H9 (cell line): ENCODE results near the gene OR10T2. TPM values are rescaled to one million over a fixed set of nuclear protein-coding genes. Genes with fewer than 3 reads are reported as not detected.

Experiments used
- DNase-seq: peaks from one replicate; pipeline ENCODE4 v3.0.0-alpha.2; 2017
- H2AFZ ChIP-seq: one replicate; pipeline ENCODE4 v1.6.1; 2013; ENCODE audit warnings: mild to moderate bottlenecking, low read length, control low read depth, moderate library complexity
- H2AK5ac ChIP-seq: 2 replicates; pipeline ENCODE4 v1.6.1; 2013; ENCODE audit warnings: low read length, control low read depth, mixed read lengths; ENCODE audit not compliant: insufficient read length
- H2BK120ac ChIP-seq: one replicate; pipeline ENCODE4 v1.6.1; 2013; ENCODE audit warnings: low read depth, mild to moderate bottlenecking, low read length, control low read depth, inconsistent platforms; ENCODE audit not compliant: poor library complexity, severe bottlenecking
- H2BK12ac ChIP-seq: 2 replicates; pipeline ENCODE4 v1.6.1; 2013; ENCODE audit warnings: low read length, control low read depth, mixed read lengths, low read depth; ENCODE audit not compliant: insufficient read length
- H2BK15ac ChIP-seq: 2 replicates; pipeline ENCODE4 v1.6.1; 2013; ENCODE audit warnings: low read depth, low read length, control low read depth
- H2BK20ac ChIP-seq: one replicate; pipeline ENCODE4 v1.6.1; 2013; ENCODE audit warnings: low read depth, mild to moderate bottlenecking, low read length, control low read depth, inconsistent platforms; ENCODE audit not compliant: poor library complexity, severe bottlenecking
- H2BK5ac ChIP-seq: 2 replicates; pipeline ENCODE4 v1.6.1; 2013; ENCODE audit warnings: low read length, control low read depth, mixed read lengths; ENCODE audit not compliant: insufficient read length
- H3K14ac ChIP-seq: 2 replicates; pipeline ENCODE4 v1.6.1; 2013; ENCODE audit warnings: low read length, control low read depth; ENCODE audit not compliant: insufficient read depth
- H3K18ac ChIP-seq: 2 replicates; pipeline ENCODE4 v1.6.1; 2013; ENCODE audit warnings: low read depth, mild to moderate bottlenecking, mixed read lengths, low read length, control low read depth; ENCODE audit not compliant: insufficient read length
- H3K23ac ChIP-seq: 2 replicates; pipeline ENCODE4 v1.6.1; 2013; ENCODE audit warnings: low read length, control low read depth, mixed read lengths, low read depth; ENCODE audit not compliant: insufficient read length
- H3K23me2 ChIP-seq: 2 replicates; pipeline ENCODE4 v1.6.1; 2013; ENCODE audit warnings: low read depth, mild to moderate bottlenecking, mixed read lengths, low read length, control low read depth; ENCODE audit not compliant: insufficient read length, poor library complexity, severe bottlenecking
- H3K27ac ChIP-seq: 2 replicates; pipeline ENCODE4 v1.5.1; 2013; ENCODE audit warnings: low read length, control low read depth, mixed read lengths, low read depth; ENCODE audit not compliant: insufficient read length
- H3K27me3 ChIP-seq: 2 replicates; pipeline ENCODE4 v1.6.1; 2013; ENCODE audit warnings: low read length, control low read depth, inconsistent platforms; ENCODE audit not compliant: insufficient read depth
- H3K4ac ChIP-seq: 2 replicates; pipeline ENCODE4 v1.6.1; 2013; ENCODE audit warnings: low read depth, mild to moderate bottlenecking, control low read depth, inconsistent platforms, low read length, moderate library complexity
- H3K4me1 ChIP-seq: 2 replicates; pipeline ENCODE4 v1.6.1; 2013; ENCODE audit warnings: low read length, control low read depth, inconsistent platforms; ENCODE audit not compliant: insufficient read depth
- H3K4me2 ChIP-seq: 2 replicates; pipeline ENCODE4 v1.6.1; 2013; ENCODE audit warnings: low read length, control low read depth, mixed read lengths; ENCODE audit not compliant: insufficient read length, insufficient read depth
- H3K56ac ChIP-seq: 2 replicates; pipeline ENCODE4 v1.6.1; 2013; ENCODE audit warnings: low read depth, mild to moderate bottlenecking, mixed read lengths, low read length, control low read depth; ENCODE audit not compliant: insufficient read length
- H3K79me1 ChIP-seq: 2 replicates; pipeline ENCODE4 v1.6.1; 2013; ENCODE audit warnings: low read depth, mild to moderate bottlenecking, moderate library complexity, low read length, control low read depth, inconsistent platforms; ENCODE audit not compliant: insufficient read depth, poor library complexity, severe bottlenecking
- H3K79me2 ChIP-seq: 2 replicates; pipeline ENCODE4 v1.6.1; 2013; ENCODE audit warnings: low read length, control low read depth, inconsistent platforms; ENCODE audit not compliant: insufficient read depth
- H3K9ac ChIP-seq: 2 replicates; pipeline ENCODE4 v1.6.1; 2013; ENCODE audit warnings: low read length, control low read depth, mixed read lengths; ENCODE audit not compliant: insufficient read length; ENCODE audit errors: extremely low read depth
- H3K9me3 ChIP-seq: one replicate; pipeline ENCODE4 v1.6.1; 2013; ENCODE audit warnings: low read depth, low read length, inconsistent platforms; ENCODE audit not compliant: control insufficient read depth
- H3T11ph ChIP-seq: one replicate; pipeline ENCODE4 v1.6.1; 2013; ENCODE audit warnings: mild to moderate bottlenecking, low read length, control low read depth, inconsistent platforms
- H4K20me1 ChIP-seq: one replicate; pipeline ENCODE4 v1.6.1; 2013; ENCODE audit not compliant: control insufficient read depth, insufficient read length, insufficient read depth
- H4K5ac ChIP-seq: 2 replicates; pipeline ENCODE4 v1.6.1; 2013; ENCODE audit warnings: low read depth, mild to moderate bottlenecking, mixed read lengths, low read length, control low read depth; ENCODE audit not compliant: insufficient read length
- H4K8ac ChIP-seq: replicated peaks from 2 replicates; pipeline ENCODE4 v1.6.1; 2013; ENCODE audit warnings: low read length, control low read depth, mixed read lengths, low read depth; ENCODE audit not compliant: insufficient read length
- H4K91ac ChIP-seq: 2 replicates; pipeline ENCODE4 v1.6.1; 2013; ENCODE audit warnings: low read depth, mild to moderate bottlenecking, moderate library complexity, mixed read lengths, low read length, control low read depth; ENCODE audit not compliant: insufficient read length
- H3K27ac Mint-ChIP-seq, 3 experiments: 2 replicates in 2 of 3; 3 replicates in 1 of 3; pipeline ENCODE4 v1.8.0; 2020 to 2021; ENCODE audit warnings: mixed read lengths in 3 of 3, mild to moderate bottlenecking in 1 of 3, moderate library complexity in 1 of 3
- H3K27me3 Mint-ChIP-seq: 2 replicates; pipeline ENCODE4 v1.8.0; 2021; ENCODE audit warnings: low read depth, mild to moderate bottlenecking, moderate library complexity, mixed read lengths
- H3K36me3 Mint-ChIP-seq, 3 experiments: 2 replicates in 2 of 3; 3 replicates in 1 of 3; pipeline ENCODE4 v1.8.0; 2020 to 2021; ENCODE audit warnings: low read depth in 3 of 3, mixed read lengths in 3 of 3; ENCODE audit not compliant: insufficient read depth in 1 of 3
- H3K4me1 Mint-ChIP-seq, 2 experiments: 2 replicates each; pipeline ENCODE4 v1.8.0; 2020; ENCODE audit warnings: mixed read lengths in 2 of 2
- H3K4me3 Mint-ChIP-seq, 2 experiments: 2 replicates in 1 of 2; 3 replicates in 1 of 2; pipeline ENCODE4 v1.8.0; 2020 to 2021; ENCODE audit warnings: mild to moderate bottlenecking in 2 of 2, mixed read lengths in 2 of 2, moderate library complexity in 1 of 2
- H3K9me3 Mint-ChIP-seq, 2 experiments: 2 replicates in 1 of 2; 3 replicates in 1 of 2; pipeline ENCODE4 v1.8.0; 2020; ENCODE audit warnings: mild to moderate bottlenecking in 2 of 2, mixed read lengths in 2 of 2, moderate library complexity in 1 of 2
- CTCF ChIP-seq: fragments of 200-600 bp; sonication (generic); conservative IDR thresholded peaks from 3 replicates; pipeline ENCODE4 v1.8.0; 2021; ENCODE audit warnings: antibody characterized with exemption, mild to moderate bottlenecking
- total RNA-seq: library from RNA; stranded (reverse); gene quantifications from 2 replicates; pipeline ENCODE4 v1.2.1, GENCODE V29; 2021

OR10T2 gene
- total RNA-seq, 1 experiment from 2014 or later, result not detected

DNA sequence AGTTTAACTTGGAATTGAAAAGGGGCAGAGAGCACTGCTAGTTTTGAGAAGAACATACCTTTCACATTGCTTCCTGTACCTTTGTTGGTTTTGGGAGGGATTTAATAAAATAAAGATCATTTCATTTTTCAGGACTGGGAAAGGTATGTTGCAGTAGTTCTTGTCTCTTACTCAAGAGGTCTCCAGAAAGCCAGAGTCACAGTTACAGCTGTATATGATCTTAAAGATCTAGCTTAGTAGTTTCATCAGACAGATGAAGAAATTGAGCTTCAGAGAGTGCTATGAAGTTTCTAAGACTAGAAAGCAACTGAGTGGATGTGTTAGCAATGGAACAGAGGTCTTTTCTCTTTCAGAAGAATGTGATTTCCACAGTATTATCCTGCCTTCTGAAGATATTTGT, 25.8 kb upstream of the OR10T2 start:
- H3K27ac Mint-ChIP-seq, result peak overlapping the region in 1 of 3 experiments; percentile 13; a peak in 2 of 7 replicates

More for the DNA sequence above, 25.8 kb upstream of the OR10T2 start:
- H3K4ac ChIP-seq, result no peak overlapping the region
- H3K27ac ChIP-seq, result no peak overlapping the region
- Mint-ChIP-seq H3K9me3 (peaks cover 7 to 12% of the 10 kb centered on the region in 2 experiments; a peak in 3 of 5 replicates), H3K4me3 (no peak overlapping the region), H3K27me3 (no peaks in the 10 kb centered on the region; the same call in 1 of the 2 replicates), H3K36me3 (no peaks in the 10 kb centered on the region; a peak in 1 of 7 replicates), H3K4me1 (peaks cover 31 to 34% of the 10 kb centered on the region in 2 experiments)
- H3K9ac ChIP-seq, result no peak overlapping the region
- H2BK20ac ChIP-seq, result no peak overlapping the region
- no peak overlapping the region for H4K5ac ChIP-seq
- H4K8ac ChIP-seq, result no peak overlapping the region
- no peak overlapping the region for H2AFZ ChIP-seq
- H3K18ac ChIP-seq, result no peak overlapping the region
- H3K4me2 ChIP-seq, result no peak overlapping the region
- DNase-seq, result no peak
- no peaks in the 10 kb centered on the region; the same call in 1 of the 2 replicates for H3K4me1 ChIP-seq
- H2BK15ac ChIP-seq, result no peak overlapping the region
- H3K56ac ChIP-seq, result no peak overlapping the region
- no peaks in the 10 kb centered on the region for H3K79me2 ChIP-seq
- no peak overlapping the region for H2BK120ac ChIP-seq
- no peak overlapping the region for H3T11ph ChIP-seq
- no peaks in the 10 kb centered on the region for H3K79me1 ChIP-seq
- no peak overlapping the region for H2BK12ac ChIP-seq
- H2BK5ac ChIP-seq, result no peak overlapping the region
- H3K23me2 ChIP-seq, result no peaks in the 10 kb centered on the region
- no peak overlapping the region for H3K14ac ChIP-seq
- no peaks in the 10 kb centered on the region for H3K9me3 ChIP-seq
- H3K23ac ChIP-seq, result no peak overlapping the region
- H3K27me3 ChIP-seq, result no peaks in the 10 kb centered on the region
- no peak overlapping the region for H4K91ac ChIP-seq
- no peaks in the 10 kb centered on the region for H4K20me1 ChIP-seq
- TF ChIP-seq CTCF, result no peak
- no peak overlapping the region for H2AK5ac ChIP-seq
